GM23338 (cell line): Measurements from ENCODE around the gene TBC1D7.

Source experiments
- EZH2phosphoT487 ChIP-seq: fragments of 200-600 bp; sonication (generic); IDR thresholded peaks from one replicate; pipeline ENCODE4 v1.8.1; 2018; ENCODE audit warnings: antibody characterized with exemption; ENCODE audit not compliant: unreplicated experiment
- POLR2AphosphoS5 ChIP-seq: IDR thresholded peaks from 2 replicates; pipeline ENCODE4 v1.6.1; 2016; ENCODE audit warnings: antibody characterized with exemption, low read depth
- STAT1 ChIP-seq: IDR thresholded peaks from one replicate; pipeline ENCODE4 v1.6.1; 2016; ENCODE audit warnings: antibody characterized with exemption; ENCODE audit not compliant: unreplicated experiment
- TF ChIP-seq, protein P1 (sequence below), 2 experiments: fragments of 200-600 bp in 1 of 2; sonication (generic) in 1 of 2; conservative IDR thresholded peaks; 2 replicates each; pipeline versions ENCODE4 v1.5.1 to v1.6.1; 2016 to 2017; ENCODE audit warnings: antibody characterized with exemption in 2 of 2, low read depth in 2 of 2, mild to moderate bottlenecking in 2 of 2, moderate library complexity in 1 of 2
- TF ChIP-seq, protein P2 (sequence below): IDR thresholded peaks from one replicate; pipeline ENCODE4 v1.6.1; 2018; ENCODE audit warnings: antibody characterized with exemption; ENCODE audit not compliant: unreplicated experiment

- TF ChIP-seq, protein P1, sequence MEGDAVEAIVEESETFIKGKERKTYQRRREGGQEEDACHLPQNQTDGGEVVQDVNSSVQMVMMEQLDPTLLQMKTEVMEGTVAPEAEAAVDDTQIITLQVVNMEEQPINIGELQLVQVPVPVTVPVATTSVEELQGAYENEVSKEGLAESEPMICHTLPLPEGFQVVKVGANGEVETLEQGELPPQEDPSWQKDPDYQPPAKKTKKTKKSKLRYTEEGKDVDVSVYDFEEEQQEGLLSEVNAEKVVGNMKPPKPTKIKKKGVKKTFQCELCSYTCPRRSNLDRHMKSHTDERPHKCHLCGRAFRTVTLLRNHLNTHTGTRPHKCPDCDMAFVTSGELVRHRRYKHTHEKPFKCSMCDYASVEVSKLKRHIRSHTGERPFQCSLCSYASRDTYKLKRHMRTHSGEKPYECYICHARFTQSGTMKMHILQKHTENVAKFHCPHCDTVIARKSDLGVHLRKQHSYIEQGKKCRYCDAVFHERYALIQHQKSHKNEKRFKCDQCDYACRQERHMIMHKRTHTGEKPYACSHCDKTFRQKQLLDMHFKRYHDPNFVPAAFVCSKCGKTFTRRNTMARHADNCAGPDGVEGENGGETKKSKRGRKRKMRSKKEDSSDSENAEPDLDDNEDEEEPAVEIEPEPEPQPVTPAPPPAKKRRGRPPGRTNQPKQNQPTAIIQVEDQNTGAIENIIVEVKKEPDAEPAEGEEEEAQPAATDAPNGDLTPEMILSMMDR (conservative IDR thresholded peaks at IDR 0.05; ENCODE audit: low read depth in 2 of 2): no peak
- TF ChIP-seq, protein P2, sequence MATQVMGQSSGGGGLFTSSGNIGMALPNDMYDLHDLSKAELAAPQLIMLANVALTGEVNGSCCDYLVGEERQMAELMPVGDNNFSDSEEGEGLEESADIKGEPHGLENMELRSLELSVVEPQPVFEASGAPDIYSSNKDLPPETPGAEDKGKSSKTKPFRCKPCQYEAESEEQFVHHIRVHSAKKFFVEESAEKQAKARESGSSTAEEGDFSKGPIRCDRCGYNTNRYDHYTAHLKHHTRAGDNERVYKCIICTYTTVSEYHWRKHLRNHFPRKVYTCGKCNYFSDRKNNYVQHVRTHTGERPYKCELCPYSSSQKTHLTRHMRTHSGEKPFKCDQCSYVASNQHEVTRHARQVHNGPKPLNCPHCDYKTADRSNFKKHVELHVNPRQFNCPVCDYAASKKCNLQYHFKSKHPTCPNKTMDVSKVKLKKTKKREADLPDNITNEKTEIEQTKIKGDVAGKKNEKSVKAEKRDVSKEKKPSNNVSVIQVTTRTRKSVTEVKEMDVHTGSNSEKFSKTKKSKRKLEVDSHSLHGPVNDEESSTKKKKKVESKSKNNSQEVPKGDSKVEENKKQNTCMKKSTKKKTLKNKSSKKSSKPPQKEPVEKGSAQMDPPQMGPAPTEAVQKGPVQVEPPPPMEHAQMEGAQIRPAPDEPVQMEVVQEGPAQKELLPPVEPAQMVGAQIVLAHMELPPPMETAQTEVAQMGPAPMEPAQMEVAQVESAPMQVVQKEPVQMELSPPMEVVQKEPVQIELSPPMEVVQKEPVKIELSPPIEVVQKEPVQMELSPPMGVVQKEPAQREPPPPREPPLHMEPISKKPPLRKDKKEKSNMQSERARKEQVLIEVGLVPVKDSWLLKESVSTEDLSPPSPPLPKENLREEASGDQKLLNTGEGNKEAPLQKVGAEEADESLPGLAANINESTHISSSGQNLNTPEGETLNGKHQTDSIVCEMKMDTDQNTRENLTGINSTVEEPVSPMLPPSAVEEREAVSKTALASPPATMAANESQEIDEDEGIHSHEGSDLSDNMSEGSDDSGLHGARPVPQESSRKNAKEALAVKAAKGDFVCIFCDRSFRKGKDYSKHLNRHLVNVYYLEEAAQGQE: no peak
- TF ChIP-seq STAT1 (no peak), POLR2AphosphoS5 (no peak), EZH2phosphoT487 (no peak)
Measured at GRCh38 chr6:13262302-13263230, 65.8 kb downstream of the TBC1D7 start.
